ENCODE results near the gene CLRN1.
A peak's percentile ranks its signal among the peaks of the same experiment; 100 is the strongest.

The CLRN1 gene

GRCh38 chr3:151014501-151015018 lies 42.0 kb upstream of the CLRN1 start:
- Histone ChIP-seq H3K27ac (ENCODE audit: poor library complexity, severe bottlenecking) (no peak overlapping the region), H3K9me3 (ENCODE audit: severe bottlenecking) (no peaks in the 10 kb centered on the region), H3K4me3 (ENCODE audit: severe bottlenecking) (no peak overlapping the region), H3K27me3 (ENCODE audit: insufficient read depth, poor library complexity, severe bottlenecking) (no peaks in the 10 kb centered on the region), H3K4me1 (ENCODE audit: insufficient read depth, poor library complexity, severe bottlenecking) (peaks cover 12% of the 10 kb centered on the region), H3K36me3 (ENCODE audit: low read depth) (no peaks in the 10 kb centered on the region)
- no peak for DNase-seq (ENCODE audit: low spot score)
- no peak for TF ChIP-seq CTCF (IDR thresholded peaks at IDR 0.05; ENCODE audit: poor library complexity, severe bottlenecking)
- ATAC-seq (ENCODE audit: low read depth): no peak

- DNase-seq (ENCODE audit: low spot score): no peak
- no peak for ATAC-seq (ENCODE audit: low read depth)
- Histone ChIP-seq H3K36me3 (ENCODE audit: low read depth) (no peaks in the 10 kb centered on the region), H3K27ac (ENCODE audit: poor library complexity, severe bottlenecking) (no peak overlapping the region), H3K9me3 (ENCODE audit: severe bottlenecking) (no peaks in the 10 kb centered on the region), H3K4me3 (ENCODE audit: severe bottlenecking) (no peak overlapping the region), H3K4me1 (ENCODE audit: insufficient read depth, poor library complexity, severe bottlenecking) (peaks cover 12% of the 10 kb centered on the region), H3K27me3 (ENCODE audit: insufficient read depth, poor library complexity, severe bottlenecking) (no peaks in the 10 kb centered on the region)
- TF ChIP-seq CTCF (IDR thresholded peaks at IDR 0.05; ENCODE audit: poor library complexity, severe bottlenecking): no peak
Observed at GRCh38 chr3:151012753-151013152, 40.2 kb upstream of the CLRN1 start.

- H3K36me3 ChIP-seq (ENCODE audit: low read depth): no peaks in the 10 kb centered on the region
- H3K4me1 ChIP-seq (ENCODE audit: insufficient read depth, poor library complexity, severe bottlenecking): peaks cover 12% of the 10 kb centered on the region
- H3K27me3 ChIP-seq (ENCODE audit: insufficient read depth, poor library complexity, severe bottlenecking): no peaks in the 10 kb centered on the region
- TF ChIP-seq CTCF (IDR thresholded peaks at IDR 0.05; ENCODE audit: poor library complexity, severe bottlenecking): no peak
- DNase-seq (ENCODE audit: low spot score) (no peak), ATAC-seq (ENCODE audit: low read depth) (peak; percentile 77)
- H3K4me3 ChIP-seq (ENCODE audit: severe bottlenecking): no peak overlapping the region
- no peaks in the 10 kb centered on the region for H3K9me3 ChIP-seq (ENCODE audit: severe bottlenecking)
- no peak overlapping the region for H3K27ac ChIP-seq (ENCODE audit: poor library complexity, severe bottlenecking)
Observed at GRCh38 chr3:151011427-151011826, 38.9 kb upstream of the CLRN1 start.

- no peaks in the 10 kb centered on the region for H3K36me3 ChIP-seq (ENCODE audit: low read depth)
Observed at GRCh38 chr3:151009981-151010380, 37.5 kb upstream of the CLRN1 start.

More at GRCh38 chr3:151009981-151010380, 37.5 kb upstream of the CLRN1 start:
- DNase-seq (ENCODE audit: low spot score): no peak
- no peak for TF ChIP-seq CTCF (IDR thresholded peaks at IDR 0.05; ENCODE audit: poor library complexity, severe bottlenecking)
- H3K27me3 ChIP-seq (ENCODE audit: insufficient read depth, poor library complexity, severe bottlenecking): no peaks in the 10 kb centered on the region
- ATAC-seq (ENCODE audit: low read depth): no peak
- no peaks in the 10 kb centered on the region for H3K9me3 ChIP-seq (ENCODE audit: severe bottlenecking)
- H3K4me3 ChIP-seq (ENCODE audit: severe bottlenecking): no peak overlapping the region
- H3K27ac ChIP-seq (ENCODE audit: poor library complexity, severe bottlenecking): no peak overlapping the region
- H3K4me1 ChIP-seq (ENCODE audit: insufficient read depth, poor library complexity, severe bottlenecking): peaks cover 12% of the 10 kb centered on the region

All from RWPE2 (cell line).